GM10266 (cell line): ENCODE data around the gene SPATS2L.

Experiments
- DNase-seq: peaks from one replicate; pipeline ENCODE4 v3.0.0; 2012; ENCODE audit errors: extremely low spot score
- TF ChIP-seq, protein P1 (sequence below): IDR thresholded peaks from 2 replicates; pipeline ENCODE4 v1.5.1; 2012; ENCODE audit warnings: mild to moderate bottlenecking, low read depth; ENCODE audit not compliant: control insufficient read depth, insufficient read depth; ENCODE audit errors: missing control alignments

SPATS2L gene

DNA sequence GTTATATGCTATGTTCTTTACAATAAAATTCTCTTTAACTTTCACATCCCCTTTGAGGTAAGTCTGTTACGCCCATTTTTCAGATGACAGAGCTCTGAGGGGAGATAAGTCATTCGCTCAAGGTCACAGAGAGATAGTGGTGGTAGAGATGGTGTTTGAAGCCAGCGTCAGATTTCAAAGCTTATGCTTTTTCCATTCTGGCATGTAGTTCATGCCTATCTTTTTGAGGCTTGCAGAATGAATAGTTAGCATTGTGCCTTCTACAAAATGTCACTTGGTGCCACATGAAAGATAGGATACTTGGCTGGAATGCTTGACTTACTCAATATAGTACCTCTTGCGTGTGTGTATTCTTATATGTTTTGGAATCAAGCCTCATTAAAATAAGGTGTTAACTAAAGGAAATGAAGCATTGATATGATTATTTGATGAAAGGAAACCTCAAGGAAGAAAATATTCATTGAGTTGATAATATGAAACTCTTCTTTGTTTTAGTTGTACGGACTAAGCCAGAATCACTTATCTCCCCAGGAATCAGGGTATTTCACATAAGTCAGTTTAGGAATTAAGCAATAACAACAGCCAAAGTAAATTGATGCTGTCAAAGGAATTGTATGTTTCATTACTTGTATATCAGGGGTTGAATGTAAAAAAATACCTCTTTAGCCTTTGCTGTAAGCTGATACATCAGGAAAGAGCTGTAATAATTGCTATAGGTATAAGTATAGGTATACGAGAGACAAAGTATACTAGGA, 15.5 kb downstream of the SPATS2L start:
- DNase-seq, result no peak
- TF ChIP-seq, protein P1, sequence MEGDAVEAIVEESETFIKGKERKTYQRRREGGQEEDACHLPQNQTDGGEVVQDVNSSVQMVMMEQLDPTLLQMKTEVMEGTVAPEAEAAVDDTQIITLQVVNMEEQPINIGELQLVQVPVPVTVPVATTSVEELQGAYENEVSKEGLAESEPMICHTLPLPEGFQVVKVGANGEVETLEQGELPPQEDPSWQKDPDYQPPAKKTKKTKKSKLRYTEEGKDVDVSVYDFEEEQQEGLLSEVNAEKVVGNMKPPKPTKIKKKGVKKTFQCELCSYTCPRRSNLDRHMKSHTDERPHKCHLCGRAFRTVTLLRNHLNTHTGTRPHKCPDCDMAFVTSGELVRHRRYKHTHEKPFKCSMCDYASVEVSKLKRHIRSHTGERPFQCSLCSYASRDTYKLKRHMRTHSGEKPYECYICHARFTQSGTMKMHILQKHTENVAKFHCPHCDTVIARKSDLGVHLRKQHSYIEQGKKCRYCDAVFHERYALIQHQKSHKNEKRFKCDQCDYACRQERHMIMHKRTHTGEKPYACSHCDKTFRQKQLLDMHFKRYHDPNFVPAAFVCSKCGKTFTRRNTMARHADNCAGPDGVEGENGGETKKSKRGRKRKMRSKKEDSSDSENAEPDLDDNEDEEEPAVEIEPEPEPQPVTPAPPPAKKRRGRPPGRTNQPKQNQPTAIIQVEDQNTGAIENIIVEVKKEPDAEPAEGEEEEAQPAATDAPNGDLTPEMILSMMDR, result no peak

DNA sequence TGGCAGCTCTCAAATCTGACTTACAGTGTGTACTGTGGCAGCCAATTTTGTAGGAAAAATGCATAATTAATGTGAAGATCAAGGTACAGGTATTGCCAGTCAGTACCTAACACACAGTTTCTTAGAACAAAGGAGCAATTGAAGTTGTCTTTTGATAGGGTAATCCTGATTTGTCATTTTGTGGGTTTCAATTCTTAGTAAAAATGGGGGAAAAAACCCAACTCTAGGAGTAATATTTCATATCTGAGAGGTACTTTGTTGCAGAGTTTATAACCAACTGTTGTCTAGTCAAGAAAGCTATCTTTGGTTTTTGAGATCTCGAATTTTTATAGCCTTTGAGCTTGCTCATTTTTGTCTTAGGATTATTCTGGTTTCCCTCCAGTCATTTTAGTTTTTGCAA, 16.1 kb downstream of the SPATS2L start:
- TF ChIP-seq, protein P1, result no peak
- no peak for DNase-seq

DNA sequence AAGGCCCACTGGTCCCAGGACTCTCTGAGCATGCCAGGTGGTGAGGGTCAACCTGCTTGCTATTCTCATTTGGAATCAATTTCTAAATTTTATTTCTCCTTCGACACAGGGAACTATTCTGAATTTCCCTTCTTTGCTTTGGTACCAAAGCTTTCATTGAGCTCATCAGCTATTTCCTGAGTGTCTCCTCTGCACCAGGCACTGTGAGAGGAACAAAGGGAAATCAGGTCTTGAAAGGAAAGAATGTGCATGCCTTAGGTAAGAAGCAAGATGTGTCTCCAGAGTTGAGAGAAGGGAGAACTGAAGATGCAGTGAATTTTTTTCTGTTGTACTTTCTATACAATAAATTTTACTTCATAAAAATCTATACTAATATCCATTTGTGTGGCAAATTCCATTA, 17.9 kb downstream of the SPATS2L start:
- DNase-seq, result no peak
- TF ChIP-seq, protein P1, result no peak

DNA sequence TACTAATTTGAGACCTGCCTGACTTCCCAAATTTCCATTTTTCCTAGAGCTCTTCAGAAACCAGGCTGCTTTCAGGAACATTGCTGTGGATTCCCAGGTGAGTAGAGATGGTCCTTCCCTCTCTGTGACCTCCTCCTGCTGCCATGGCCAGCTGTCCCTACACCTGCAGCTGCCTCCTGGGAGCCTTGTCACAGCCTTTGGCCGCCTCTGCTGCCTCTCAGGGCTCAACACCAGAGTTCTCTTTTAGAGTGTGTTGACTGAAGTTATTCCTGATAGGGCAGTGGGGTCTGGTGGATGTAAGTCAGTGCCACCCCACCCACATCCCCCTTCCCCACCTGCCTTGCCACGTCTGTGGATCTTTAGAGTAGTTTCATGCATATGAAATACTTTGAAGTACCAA, 22.9 kb downstream of the SPATS2L start:
- TF ChIP-seq, protein P1, result no peak
- DNase-seq, result no peak

DNA sequence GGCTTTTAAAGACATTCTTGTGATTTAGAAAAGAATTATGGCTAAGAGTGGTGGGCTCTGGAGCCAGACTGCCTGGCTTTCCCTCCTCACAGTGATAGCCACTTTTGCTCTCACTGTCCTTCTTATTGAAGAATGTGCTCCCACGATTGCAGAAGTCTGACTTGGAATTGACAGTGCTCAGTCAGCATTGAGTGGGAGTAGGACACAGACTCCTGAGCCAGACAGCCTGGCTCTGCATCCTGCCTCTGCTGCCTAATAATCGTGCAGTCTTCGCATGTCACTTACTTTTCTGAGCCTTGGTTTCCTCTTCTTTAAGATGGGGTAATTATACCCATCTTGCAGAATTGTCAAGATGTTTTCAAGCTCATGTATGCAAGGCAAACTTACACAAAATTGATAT, 23.3 kb downstream of the SPATS2L start:
- DNase-seq, result no peak
- TF ChIP-seq, protein P1, result no peak

DNA sequence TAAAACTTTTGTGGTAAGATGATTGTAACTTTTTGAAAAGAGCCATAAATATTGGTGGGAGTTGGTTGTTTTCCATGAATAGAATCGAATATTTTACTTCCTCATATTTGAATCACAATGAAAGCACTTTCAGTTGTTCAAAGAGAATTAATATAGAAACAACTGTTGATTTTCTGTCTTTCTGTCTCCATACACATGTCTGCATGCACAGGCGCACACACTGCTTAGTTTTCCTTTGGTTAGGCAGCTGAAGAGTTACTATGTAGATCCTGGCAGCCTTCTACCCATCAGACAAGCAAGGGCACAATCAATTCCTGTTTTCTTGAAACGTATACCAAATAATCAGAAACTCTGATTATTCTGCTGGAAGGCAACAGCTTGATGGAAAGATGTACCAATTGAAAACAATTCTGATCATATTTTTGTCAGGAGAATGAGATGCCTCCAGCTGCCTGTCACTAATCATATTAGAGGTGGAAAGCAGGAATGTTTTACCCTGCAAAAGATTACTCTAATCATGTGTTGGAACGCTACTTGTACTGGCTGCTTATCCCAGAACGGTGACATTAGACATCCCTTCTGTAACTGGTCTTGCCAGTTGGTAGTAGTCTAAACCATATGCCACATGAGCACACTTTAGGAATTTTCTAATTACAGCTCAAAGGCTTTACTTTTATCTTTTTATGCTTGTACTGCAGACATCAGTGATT, 24.0 kb downstream of the SPATS2L start:
- no peak for DNase-seq
- TF ChIP-seq, protein P1, result no peak

DNA sequence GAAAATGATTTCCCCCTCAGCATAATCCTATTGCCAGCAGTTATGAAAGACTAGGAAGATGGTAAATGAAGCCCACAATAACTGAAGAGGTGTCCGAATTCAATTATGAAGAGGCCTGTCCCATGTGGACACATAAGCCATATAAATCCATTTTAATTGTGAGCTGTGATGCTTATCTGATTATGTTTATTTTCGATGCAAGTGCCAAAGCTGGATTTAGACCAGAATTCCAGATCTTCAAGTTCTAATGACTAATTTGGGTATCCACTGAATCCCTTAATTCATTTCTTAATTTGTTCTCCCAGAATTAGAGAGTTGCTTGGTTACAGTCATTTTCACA, 24.5 kb downstream of the SPATS2L start:
- TF ChIP-seq, protein P1, result no peak
- DNase-seq, result no peak
